ENCODE data around the gene AMH.

AMH gene

DNA sequence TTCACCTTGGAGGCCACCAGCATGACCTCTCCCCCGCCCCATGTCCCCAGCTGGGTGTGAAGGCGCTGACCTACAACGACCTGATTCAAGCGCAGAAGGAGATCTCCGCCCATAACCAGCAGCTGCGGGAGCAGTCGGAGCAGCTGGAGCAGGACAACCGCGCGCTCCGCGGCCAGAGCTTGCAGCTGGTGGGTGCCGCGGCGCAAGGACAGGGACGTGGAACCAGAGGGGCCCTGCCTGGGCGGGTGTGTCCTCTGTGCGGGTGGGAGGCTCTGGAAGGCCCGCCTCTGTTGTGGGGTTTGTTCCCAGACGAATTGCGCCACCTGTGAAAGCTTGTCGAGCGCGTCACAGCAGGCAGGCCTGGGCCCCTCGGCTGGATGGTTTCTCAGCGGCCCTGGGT is 35.3 kb upstream of the AMH start:
- no peak overlapping the region for H3K27ac ChIP-seq

GRCh38 chr19:2214251-2214650 is 34.9 kb upstream of the AMH start:
- no peak overlapping the region for H3K27ac ChIP-seq
- TF ChIP-seq CTCF (IDR thresholded peaks at IDR 0.05) (no peak), ZFX (IDR thresholded peaks at IDR 0.05; ENCODE audit: borderline replicate concordance) (no peak)

More for the DNA sequence above, 35.3 kb upstream of the AMH start:
- TF ChIP-seq ZFX (IDR thresholded peaks at IDR 0.05; ENCODE audit: borderline replicate concordance) (no peak), CTCF (IDR thresholded peaks at IDR 0.05) (no peak)

DNA sequence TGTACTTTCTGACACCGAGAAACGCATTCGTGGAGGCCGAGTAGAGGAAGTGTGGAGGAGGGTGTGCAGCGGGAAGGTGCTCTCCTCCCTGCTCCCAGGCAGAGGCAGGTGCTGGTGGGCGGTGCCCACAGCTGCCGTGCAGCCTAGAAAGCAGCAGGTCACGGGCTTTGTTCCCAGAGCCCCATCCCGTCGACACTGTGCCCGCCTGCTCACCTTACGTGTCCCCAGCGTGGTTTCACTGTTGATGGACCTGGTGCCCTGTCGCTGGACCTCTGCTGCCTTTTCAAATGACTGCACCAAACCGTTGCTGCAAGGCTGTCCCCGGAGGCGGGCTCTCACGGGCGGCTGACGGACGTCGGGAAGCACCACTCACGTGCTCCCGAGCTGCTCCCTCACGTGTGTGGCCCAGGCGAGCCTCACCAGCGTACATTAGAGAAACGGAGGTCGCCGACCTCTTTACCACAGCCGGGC is 33.8 kb upstream of the AMH start:
- no peak overlapping the region for H3K27ac ChIP-seq
- TF ChIP-seq ZFX (IDR thresholded peaks at IDR 0.05; ENCODE audit: borderline replicate concordance) (no peak), CTCF (IDR thresholded peaks at IDR 0.05) (no peak)

GRCh38 chr19:2216361-2217225 is 32.5 kb upstream of the AMH start:
- no peak overlapping the region for H3K27ac ChIP-seq
- TF ChIP-seq CTCF (IDR thresholded peaks at IDR 0.05) (no peak), ZFX (IDR thresholded peaks at IDR 0.05; ENCODE audit: borderline replicate concordance) (no peak)

DNA sequence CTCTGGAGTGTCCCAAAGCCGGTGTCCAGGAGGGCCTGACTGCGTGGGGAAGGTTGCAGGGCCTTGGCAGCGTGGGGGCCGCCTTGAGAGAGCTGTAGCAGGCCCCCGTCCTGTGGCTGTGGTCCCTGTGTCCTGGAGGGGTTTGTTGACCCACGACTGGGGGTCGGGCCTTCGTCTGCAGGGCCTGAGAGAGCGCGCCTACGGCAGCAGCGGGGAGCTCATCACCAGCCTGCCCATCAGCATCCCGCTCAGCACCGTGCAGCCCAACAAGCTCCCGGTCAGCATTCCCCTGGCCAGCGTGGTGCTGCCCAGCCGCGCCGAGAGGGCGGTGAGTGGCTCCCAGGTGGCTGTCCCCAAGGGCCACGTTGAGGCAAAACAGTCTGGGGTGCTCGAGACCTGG is 31.5 kb upstream of the AMH start:
- TF ChIP-seq ZFX (IDR thresholded peaks at IDR 0.05; ENCODE audit: borderline replicate concordance) (no peak), CTCF (IDR thresholded peaks at IDR 0.05) (no peak)
- H3K27ac ChIP-seq: no peak overlapping the region

GRCh38 chr19:2219726-2220125 is 29.4 kb upstream of the AMH start:
- TF ChIP-seq CTCF (IDR thresholded peaks at IDR 0.05) (no peak), ZFX (IDR thresholded peaks at IDR 0.05; ENCODE audit: borderline replicate concordance) (no peak)
- no peak overlapping the region for H3K27ac ChIP-seq

DNA sequence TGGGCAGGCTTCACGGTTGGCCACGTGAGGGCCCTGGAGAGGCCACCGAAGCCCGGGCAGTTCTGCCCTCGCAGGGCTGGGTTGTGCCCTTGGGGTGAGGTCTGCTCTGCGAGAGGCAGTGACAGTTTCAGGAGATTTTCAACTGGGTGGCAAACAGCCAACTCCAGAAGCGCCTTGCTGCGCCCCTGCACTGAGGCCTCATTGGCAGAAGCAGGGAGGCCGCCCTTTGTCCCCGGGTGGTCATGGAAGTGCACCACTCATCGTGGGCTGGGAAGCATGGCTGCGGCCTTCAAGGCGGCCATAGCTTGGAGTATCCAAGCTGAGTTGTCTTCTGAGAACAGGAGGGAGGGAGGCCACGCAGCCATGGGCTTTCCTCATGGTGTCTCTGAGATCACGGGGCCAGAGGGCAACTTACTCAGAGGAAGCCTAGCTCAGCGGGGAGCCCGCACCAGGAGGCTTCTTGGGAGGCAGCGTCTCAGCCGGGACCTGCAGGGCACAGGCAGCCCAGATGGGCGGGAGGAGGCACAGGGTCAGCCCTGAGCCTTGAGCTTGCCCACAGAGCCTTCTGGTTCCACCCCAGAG is 27.8 kb upstream of the AMH start:
- TF ChIP-seq ZFX (IDR thresholded peaks at IDR 0.05; ENCODE audit: borderline replicate concordance) (no peak), CTCF (IDR thresholded peaks at IDR 0.05) (no peak)
- no peak overlapping the region for H3K27ac ChIP-seq

Data from 22Rv1 (cell line).